Astrocyte (in vitro differentiated cells and primary cell): ENCODE results near the gene ZSCAN5B.

Experiments
- CTCF ChIP-seq: IDR thresholded peaks from 2 replicates; pipeline ENCODE4 v1.5.1; 2011; ENCODE audit warnings: low read depth, mild to moderate bottlenecking, inconsistent platforms, low read length, moderate library complexity; ENCODE audit not compliant: insufficient read depth
- EZH2 ChIP-seq: IDR thresholded peaks from 2 replicates; pipeline ENCODE4 v1.6.1; 2012; ENCODE audit warnings: mild to moderate bottlenecking, low read length, inconsistent platforms; ENCODE audit not compliant: insufficient read depth

- TF ChIP-seq CTCF: no peak
- no peak for TF ChIP-seq EZH2
These were observed 21.4 kb upstream of the ZSCAN5B start for GRCh38 chr19:56218961-56219360.
